DMS 273 (cell line): ENCODE measurements around the gene GPR142.
"Not testable (repeated sequence)": the region's sequence is repeated elsewhere in the genome, so short reads cannot be mapped to it uniquely, and the experiment has no call there.

Experiments used
- DNase-seq: peaks from one replicate; lab custom pipeline; 2025; ENCODE audit not compliant: unreplicated experiment; lab: John Stamatoyannopoulos, UW

Gene GPR142

DNA sequence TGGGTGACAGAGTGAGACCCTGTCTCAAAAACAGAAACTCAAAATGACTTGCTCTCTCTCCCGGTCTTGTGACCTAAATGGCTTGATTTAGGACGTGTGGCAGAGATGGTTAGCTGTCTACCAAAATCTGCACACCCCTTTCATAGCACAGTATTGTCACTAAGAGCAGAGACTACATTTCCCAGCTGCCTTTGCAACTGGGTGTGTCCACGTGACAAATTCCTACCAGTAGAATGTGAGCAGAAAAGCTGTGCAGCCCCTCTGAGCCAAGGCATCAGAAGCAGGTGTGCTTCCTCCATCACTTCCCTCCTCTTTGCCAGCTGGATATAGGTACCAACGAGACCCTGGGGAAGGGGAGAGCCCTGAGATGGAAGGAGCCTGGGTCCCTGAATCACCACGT is 25.5 kb downstream of the GPR142 start:
- DNase-seq = peak; percentile 54

DNA sequence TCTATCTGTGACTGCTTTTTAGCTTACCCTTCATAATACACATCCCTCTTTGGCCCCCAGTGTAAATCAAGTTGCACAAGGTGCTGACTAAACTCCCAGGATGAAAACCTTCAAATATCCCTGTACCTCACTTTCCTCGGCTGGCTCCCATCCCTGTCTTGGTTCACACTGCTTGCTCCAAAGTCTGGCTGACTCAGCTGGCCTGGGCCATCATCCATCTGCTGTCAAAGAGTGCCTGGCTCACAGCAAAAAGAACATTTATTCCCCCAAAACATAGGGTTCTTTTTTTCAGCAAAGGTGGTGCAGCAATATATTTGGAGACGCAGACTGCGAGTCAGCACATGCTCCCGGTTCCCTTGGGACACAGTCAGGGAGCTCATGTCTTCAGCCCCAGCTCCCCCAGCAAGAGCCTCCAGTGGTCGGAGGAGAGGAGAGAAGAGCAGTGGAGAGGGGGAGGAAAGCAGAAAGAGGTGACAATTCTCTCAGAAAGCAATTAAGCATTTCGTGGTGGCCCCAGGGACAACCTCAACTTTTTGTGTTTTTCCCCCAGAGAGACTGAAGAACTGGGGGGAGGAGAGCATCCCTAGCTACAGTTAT is 26.1 kb downstream of the GPR142 start:
- DNase-seq = peak; percentile 28

DNA sequence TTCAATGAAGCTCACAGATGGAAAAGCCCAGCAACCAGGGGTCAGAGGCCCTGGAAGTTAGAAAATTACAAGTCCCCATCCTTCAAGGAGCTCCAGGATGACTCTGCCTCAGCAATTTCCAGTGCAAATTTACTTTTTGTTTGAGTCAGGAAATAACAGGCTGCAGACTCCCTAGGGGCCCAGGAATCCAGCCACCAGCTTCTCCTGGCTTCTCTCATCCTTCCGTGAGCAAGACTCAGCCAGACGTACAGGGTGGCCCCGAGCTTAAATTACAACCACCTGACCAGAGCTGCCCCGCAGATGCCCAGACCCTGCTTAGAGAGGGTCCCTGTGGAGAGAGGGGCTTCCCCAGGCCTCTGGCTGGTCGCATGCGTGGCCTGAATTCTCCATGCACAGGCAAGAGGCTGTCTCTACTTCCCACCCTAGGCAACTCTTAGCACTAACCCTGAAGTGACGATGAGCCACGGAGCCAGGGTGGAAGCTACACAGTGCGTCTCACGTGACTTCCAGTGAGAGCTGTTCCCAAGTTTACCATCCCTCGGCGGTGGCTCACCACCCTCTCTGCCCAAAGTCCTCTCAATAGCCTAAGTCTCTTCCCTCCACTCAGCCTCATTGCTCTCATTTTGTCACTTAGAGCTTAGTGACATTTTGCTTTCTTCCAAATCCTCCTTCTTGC is 27.1 kb downstream of the GPR142 start:
- DNase-seq = no peak

DNA sequence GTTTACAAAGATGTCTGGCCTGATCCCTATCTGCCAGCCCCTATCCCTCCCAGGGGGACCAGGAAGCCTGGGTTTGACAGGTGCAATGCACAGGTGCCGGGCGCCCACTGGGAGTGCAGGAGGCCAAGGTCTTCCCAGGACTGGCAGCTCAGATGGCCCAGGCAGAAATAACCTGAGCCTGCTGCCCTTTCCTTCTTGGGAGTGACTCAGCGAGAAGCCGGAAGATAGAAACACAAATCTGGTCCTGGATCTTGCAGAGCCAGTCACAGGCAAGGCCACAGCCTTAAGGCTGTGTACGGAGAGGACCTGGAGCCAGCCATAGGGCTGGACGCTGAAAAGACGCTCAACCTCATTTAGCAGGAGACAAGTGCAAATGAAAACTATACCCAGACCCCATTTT is 27.7 kb downstream of the GPR142 start:
- no peak for DNase-seq

DNA sequence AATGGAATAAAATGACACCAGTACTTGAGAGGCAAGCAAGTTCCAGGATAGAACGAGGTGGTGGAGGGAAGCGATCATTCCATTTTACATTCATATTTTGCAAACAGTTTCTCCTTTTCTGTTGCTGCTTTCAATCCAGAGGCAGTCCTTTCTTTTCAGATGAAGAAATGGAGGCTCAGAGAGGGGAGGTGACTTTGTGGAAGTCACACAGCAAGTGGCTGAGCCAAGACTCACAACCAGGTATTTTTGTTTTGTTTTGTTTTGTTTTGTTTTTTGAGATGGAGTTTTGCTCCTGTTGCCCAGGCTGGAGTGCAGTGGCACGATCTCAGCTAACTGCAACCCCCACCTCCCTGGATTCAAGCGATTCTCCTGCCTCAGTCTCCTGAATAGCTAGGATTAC is 29.3 kb downstream of the GPR142 start:
- DNase-seq = no peak

DNA sequence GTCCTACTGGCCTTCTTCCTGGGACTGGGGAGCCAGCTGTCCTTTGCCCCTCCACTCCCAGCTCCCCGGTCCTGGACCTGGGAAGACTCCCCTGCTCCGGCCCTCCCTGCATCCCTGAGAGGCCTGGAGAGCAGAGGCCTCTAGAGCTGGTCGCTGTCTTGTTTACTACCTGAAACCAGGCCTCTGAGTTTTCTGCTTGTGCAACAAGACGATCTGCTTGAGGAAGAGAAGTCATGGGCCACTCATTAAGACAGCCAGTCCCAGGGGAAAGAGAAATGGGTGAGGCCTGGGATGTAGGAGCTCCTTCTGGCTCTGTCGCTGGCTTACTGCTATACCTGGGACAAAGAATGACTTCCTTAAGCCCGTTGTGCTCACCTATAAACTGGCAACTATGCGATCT is 34.7 kb downstream of the GPR142 start:
- no peak for DNase-seq

DNA sequence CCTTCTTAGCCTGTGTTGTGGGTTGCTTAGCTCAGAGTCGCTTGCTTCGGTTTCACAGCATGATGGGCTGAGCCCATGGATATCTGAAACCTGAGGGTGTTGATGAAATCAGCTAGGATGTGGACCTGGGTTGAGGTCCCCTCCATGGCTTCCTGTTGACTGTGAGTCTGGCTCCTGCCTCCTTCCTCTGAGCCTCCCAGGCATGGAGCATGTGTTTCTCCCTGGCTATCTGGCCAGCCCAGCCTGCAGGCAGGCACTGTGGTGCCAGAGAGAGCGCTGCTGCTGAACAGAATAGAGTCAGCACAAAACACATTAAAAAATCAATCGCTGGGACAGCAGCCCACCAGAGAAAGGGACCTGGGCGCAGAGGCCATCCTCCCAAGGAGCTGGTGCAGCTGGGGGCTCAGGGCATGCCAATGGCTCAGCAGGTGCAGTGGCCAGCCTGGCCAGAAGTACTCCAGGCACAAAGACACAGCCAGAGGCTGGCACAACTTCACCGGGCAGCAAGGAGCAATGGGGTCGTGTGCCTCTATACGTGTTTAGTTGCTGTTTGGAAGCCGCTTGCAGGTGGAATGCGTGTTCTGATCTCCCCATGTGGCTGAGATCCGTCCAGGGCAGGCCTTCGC is 36.3 kb downstream of the GPR142 start:
- DNase-seq = no peak

DNA sequence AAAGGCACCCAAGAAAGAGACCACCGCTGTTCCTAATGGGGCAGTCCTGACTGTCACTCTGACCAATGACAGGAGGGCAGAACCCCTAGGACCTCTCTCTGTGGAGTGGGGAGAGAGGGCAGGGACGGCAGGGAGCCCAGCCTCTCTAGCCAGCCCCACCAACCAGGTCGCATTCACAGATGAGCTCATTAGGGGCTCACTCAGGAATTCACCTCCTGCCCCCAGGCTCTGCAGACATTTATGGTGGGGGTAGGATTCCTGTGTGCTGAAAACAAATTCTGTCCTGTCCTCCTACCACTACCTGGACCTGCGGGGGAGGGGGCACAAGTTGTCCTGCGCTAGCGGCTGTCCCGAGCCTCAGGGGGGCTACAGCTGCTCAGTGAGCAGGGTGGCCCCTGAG is 36.9 kb downstream of the GPR142 start:
- DNase-seq = no peak

DNA sequence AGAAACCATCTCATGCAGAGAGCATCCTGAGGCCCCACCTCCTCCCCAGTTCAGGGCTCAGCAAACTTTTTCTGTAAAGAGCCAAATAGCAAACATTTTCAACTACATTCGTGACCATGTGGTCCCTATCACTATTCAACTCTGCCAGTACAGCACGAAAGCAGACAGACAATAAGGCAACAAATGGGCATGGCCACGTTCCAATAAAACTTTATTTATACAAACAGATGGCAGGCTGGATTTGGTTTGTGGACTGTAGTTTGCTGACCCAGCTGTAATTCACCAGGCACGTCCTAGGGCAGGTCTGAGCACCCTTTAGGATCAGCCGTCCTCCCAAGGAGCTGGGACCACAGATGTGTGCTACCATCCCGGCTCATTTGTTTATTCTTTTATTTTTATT is 37.5 kb downstream of the GPR142 start:
- peak; percentile 47 for DNase-seq

DNA sequence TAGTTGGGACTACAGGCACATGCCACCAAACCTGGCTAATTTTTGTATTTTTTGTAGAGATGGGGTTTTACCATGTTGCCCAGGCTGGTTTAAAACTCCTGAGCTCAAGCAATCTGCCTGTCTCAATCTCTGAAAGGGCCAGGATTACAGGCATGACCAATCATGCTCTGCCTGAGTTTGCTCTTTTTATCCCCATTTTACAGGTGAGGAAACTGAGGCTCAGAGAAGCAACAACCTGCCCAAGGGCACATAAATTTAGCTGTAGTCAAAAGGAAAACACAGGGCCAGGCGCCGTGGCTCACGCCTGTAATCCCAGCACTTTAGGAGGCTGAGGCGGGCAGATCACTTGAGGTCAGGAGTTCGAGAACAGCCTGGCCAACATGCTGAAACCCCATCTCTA is 38.0 kb downstream of the GPR142 start:
- not testable (repeated sequence) for DNase-seq

DNA sequence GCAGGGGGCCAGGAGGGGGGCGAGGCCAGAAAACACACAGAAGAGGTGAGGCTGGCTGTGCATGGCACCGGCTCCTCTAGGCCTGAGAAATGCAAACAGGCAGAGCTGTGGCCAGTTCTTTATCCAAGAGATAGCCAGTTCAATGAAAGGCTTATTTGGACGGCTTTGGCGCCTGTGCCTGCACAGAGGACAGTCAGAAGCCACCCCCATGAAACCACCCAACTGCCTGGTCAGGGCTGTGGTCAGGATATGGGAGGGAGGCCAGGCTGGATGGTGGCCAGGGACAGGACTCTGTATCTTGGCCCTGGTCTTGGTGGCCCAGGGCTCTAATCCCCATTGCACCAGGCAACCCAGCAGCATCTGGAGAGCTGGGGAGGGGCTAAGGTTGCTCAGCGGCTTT is 40.1 kb downstream of the GPR142 start:
- no peak for DNase-seq

DNA sequence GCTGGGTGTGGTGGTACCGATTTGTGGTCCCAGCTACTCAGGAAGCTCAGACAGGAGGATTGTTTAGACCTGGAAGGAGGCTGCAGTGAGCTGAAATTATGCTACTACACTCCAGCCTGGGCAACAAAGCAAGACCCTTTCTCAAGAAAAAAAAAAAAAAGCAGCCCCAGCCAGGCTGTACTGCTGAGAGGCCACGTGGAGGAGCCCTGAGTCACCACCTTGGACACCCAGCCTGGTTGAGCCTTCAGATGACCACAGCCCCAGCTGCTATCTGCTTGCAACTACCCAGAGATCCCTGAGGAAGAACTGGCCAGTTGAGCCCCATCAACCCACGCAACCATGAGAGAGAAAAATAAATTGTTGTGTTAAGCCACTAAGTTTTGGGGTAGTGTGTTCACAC is 41.0 kb downstream of the GPR142 start:
- no peak for DNase-seq

DNA sequence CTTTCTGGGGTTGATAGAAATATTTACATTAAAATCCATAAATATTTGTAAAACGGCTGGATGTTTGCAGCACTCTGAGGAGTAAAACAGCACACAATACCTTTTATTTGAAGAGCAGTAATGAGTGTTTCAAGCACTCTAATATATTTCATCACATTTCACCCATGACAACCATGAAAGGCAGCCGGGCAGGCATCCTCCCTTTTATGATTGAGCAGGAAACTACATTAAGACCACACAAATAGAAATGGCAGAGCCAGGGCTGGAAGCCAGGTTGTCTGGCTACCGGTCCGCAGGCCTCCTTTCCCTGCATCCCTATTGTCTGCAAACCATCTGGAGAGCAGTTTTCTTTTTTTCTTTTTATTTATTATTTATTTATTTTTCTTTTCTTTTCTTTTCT is 41.5 kb downstream of the GPR142 start:
- DNase-seq = no peak

DNA sequence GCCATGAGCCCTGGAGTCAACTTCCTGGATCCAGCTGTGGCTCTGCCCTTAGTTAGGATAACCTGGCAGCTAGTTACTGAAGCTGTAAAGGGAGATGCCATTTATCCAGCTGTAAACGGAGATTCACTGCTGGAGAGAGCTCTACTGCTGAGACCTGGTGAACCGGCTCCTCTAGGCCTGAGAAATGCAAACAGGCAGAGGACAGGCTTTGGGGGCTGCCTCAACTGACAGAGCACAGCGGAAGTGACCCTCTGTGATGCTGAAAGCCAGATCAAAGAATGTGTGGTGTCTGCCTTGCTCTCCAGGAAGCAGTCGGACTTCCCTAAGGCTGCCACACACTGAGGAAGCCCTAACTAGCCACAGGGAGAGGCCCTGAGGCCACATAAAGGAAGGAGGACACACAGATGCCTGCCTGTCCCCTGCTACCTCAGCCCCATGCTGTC is 42.7 kb downstream of the GPR142 start:
- DNase-seq = no peak

DNA sequence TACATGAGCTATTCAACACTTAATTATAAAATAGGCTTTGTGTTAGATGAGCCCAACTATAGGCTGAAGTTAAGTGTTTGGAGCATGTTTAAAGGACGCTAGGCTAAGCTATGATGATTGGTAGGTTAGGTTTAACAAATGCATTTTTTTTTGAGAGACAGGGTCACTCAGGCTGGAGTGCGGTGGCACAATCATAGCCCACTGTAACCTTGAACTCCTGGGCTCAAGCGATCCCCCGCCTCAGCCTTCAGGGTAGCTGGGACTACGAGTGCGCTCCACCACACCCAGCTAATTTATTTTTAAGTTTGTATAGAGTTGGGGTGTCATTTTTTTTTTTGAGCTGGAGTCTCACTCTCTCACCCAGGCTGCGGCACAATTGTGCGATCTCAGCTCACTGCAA is 45.3 kb downstream of the GPR142 start:
- no peak for DNase-seq

DNA sequence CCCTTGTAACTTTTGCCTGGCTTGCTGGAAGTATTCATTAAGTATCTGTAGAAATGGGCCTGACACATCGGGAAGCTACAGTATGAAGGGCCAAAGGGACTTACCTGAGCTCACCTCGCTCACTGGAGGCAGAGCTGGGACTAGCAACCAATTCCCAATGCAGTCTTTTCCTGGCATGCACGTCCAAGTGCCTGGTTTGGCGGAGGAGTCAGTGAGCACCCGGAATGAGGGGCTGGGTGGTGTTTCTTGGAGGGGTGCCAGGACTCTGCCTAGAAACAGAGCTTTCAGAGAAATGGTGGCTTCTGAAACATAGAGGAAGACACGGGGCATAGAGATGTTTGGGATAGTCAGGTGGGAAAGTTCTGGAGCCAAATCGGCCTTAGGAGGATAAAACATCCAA is 46.2 kb downstream of the GPR142 start:
- DNase-seq = no peak

DNA sequence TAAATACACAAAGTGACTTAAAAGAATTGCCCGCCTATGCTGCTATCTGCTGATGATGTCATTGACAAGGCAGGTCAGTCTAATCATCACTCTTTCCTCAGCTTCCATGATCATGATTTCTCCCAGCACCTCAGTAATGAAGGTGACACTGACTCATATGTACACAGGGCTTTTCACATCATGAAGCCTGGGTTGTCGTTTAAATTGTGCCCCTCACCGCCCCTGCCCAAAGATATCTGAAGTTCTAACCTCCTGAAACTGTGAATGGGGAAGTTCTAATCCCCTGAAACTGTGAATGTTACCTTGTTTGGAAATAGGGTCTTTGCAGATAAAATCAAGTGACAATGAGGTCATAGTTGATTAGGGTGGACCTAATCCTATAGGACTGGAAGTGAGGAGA is 47.2 kb downstream of the GPR142 start:
- DNase-seq = no peak

DNA sequence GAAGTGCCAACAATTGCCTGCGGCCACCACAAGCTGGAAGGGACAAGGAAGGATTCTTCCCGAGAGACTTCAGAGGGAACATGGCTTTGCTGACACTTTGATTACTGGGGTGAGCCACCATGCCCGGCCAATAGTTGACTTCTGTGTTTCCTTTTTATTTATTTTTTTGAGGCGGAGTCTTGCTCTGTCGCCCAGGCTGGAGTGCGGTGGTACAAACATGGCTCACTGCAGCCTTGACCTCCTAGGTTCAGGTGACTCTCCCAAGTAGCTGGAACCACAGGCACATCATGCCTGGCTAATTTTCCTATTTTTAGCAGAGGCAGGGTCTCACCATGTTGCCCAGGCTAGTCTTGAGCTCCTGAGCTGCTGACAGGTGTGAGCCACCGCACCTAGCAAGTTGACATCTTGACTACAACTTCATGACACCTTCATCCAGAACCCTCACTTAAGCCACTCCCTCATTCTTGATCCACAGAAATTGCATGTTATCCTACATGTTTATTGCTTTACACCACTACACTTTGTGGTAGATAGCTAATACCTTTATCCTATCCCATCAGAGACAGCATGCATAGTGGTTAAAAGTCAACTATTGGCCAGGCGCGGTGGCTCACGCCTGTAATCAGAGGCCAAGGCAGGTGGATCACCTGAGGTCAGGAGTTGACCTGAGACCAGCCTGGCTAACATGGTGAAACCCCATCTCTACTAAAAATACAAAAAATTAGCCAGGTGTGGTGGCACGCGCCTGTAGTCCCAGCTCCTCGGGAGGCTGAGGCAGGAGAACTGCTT is 48.5 kb downstream of the GPR142 start:
- DNase-seq = no peak

DNA sequence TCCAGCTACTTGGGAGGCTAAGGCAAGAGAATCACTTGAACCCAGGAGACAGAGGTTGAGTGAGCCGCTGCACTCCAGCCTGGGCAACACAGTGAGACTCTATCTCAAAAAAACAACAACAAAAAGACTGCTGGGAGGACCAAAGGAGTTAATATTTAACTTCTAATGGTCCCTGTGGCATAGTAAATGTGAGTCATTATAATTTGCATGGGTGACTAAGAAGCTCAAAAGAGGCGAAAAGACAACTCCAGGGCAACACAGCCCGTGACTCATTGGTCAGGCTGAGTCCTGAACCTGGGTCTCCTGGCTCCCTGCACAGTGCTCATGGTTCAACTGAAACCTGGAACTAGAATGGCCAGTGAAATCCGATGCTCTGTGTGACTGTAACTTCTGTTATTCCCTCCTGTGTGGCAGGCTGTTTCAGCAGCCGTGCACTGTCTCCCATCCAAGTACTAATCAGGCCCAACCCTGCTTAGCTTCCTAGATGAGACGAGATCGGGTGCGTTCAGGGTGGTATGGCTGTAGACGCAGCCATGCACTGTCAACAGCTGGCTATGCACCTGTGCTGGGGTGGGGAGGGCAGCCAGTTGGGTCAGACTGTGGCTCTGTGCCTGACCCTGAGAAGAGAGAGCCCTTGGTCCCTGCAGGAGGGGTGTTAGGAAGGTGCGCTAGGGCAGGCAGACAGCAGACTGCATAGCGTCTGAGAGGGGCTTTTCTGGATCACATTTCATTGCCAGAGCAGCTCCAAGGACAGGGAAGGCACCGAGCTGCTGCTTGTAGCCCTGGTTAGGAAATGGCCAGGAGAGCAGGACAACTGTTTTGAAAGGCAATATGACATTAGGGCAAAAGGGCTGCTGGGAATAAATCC is 50.1 kb downstream of the GPR142 start:
- peak; percentile 62 for DNase-seq

DNA sequence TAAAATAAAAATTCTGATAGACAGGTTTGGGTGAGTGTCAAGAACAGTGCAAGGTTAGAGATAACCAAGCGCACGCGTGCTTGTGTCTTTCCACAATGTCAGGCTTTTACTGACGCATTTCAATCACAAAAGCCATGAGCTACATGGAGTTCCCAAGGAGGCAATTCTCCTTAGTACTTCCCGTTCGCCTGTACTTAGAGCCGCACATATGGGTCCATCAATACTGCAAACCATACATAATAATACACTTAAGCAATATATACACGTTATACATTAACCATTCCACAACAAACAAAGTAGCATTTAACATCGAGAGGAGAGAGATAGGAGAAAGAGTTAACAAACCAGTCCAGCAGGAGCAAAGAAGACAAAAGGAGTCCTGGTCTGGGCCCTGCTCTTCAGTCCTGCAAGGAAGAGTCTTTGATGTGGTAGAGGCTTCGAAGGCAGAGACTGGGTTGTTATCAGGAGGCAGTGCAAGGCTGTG is 52.7 kb downstream of the GPR142 start:
- DNase-seq = no peak
